ENCODE measurements around the gene VTI1A.

VTI1A gene

DNA sequence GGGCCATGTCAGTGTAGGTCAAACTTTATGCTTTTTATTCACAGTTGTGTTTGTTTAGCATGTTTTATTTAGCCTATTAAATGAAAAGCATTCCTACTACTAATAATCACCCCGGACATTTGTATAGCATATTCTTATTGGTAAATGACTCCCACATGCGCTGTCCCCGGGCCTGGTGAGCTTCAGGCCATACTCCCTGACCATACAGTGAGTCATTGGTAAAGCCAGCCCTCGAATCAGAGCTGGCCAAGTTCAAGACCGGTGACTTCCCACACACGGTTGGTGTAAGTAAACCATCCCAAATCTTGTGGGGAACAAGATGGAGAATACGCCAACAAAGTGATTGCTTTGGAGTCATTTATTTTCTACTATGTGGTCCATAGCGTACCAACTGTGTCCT lies 264.4 kb downstream of the VTI1A start:
- DNase-seq (ENCODE audit: insufficient read length, low spot score) (no peak), FAIRE-seq (no peak)
- TF ChIP-seq, protein P1, sequence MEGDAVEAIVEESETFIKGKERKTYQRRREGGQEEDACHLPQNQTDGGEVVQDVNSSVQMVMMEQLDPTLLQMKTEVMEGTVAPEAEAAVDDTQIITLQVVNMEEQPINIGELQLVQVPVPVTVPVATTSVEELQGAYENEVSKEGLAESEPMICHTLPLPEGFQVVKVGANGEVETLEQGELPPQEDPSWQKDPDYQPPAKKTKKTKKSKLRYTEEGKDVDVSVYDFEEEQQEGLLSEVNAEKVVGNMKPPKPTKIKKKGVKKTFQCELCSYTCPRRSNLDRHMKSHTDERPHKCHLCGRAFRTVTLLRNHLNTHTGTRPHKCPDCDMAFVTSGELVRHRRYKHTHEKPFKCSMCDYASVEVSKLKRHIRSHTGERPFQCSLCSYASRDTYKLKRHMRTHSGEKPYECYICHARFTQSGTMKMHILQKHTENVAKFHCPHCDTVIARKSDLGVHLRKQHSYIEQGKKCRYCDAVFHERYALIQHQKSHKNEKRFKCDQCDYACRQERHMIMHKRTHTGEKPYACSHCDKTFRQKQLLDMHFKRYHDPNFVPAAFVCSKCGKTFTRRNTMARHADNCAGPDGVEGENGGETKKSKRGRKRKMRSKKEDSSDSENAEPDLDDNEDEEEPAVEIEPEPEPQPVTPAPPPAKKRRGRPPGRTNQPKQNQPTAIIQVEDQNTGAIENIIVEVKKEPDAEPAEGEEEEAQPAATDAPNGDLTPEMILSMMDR (IDR thresholded peaks at IDR 0.05; ENCODE audit: insufficient read depth, missing control alignments): no peak

DNA sequence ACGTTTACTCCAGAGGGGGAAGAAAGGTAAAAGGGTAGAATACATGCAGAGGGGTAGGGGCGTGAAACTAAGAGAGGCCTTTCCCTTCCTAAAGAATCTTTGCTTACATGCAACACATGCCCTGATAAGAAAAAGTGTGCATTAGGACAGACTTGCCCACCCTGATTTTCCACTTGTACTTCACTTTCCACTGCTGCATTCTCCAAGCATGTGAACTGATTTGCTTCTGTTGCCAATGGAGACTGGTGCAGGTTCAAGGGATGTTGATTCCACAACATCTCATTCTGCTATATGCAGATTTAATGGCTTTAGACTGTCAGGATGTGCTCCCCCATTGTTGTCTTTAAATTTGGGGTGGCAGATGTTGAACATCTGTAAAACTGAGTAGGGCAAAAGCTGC lies 265.5 kb downstream of the VTI1A start:
- no peak for FAIRE-seq
- TF ChIP-seq, protein P1 (IDR thresholded peaks at IDR 0.05; ENCODE audit: insufficient read depth, missing control alignments): no peak
- no peak for DNase-seq (ENCODE audit: insufficient read length, low spot score)

DNA sequence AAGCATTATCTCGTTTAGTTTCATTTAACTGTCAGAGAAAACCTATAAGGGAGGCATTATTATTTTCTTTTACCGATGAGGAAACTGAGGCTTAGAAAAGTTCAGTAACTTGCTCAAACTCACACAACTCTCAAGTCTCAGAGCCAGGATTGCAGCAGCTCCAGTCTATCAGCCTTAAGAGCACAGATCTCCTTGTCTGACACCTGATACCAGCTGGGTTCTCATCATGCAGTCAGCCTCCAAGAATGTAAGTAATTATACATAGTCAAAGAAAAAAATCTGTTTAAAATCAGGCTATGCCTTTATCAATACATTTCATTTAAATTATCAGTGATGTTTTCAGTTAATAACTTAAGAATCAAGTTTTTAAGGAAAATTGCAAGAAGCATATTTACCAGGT lies 266.4 kb downstream of the VTI1A start:
- FAIRE-seq: no peak
- DNase-seq (ENCODE audit: insufficient read length, low spot score): no peak
- TF ChIP-seq, protein P1 (IDR thresholded peaks at IDR 0.05; ENCODE audit: insufficient read depth, missing control alignments): no peak

DNA sequence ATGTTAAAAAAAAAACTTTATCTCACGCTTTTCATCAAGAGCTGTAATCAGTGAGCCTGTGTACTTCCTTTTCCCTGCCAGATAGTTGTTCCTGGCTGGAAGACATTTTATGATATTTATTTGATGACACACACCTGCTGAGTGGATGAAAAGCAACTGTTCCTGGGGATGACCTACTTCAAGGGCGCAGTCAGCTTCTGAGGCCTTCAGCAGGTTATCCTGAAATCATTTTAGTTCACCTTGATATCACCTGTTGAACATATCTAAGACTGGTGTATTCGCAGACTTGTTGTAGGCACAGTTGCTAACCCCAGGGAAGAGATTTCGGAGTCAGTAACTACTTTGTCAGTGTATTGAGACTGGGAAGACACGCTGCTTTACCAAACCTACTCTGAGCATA lies 268.6 kb downstream of the VTI1A start:
- TF ChIP-seq, protein P1 (IDR thresholded peaks at IDR 0.05; ENCODE audit: insufficient read depth, missing control alignments): no peak
- DNase-seq (ENCODE audit: insufficient read length, low spot score) (no peak), FAIRE-seq (no peak)

DNA sequence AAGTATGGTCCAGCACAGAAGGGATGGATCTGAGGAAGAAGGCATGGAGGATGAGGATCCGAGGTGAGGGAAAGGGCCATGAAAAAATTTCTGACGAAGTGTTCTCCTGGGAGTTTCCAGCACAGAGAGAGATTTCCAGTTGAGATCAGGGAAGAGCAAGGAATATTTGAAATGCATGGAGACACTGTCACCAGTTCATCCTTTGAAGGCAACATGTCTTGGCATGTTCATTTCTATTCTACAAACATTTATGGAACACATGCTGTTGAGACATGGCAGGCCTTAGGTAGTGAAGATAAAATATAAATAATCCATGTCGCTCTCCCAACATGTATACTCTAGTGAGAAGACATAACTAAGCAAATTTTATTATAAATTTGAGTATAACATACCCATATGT lies 269.1 kb downstream of the VTI1A start:
- no peak for DNase-seq (ENCODE audit: insufficient read length, low spot score)
- TF ChIP-seq, protein P1 (IDR thresholded peaks at IDR 0.05; ENCODE audit: insufficient read depth, missing control alignments): no peak
- FAIRE-seq: no peak

DNA sequence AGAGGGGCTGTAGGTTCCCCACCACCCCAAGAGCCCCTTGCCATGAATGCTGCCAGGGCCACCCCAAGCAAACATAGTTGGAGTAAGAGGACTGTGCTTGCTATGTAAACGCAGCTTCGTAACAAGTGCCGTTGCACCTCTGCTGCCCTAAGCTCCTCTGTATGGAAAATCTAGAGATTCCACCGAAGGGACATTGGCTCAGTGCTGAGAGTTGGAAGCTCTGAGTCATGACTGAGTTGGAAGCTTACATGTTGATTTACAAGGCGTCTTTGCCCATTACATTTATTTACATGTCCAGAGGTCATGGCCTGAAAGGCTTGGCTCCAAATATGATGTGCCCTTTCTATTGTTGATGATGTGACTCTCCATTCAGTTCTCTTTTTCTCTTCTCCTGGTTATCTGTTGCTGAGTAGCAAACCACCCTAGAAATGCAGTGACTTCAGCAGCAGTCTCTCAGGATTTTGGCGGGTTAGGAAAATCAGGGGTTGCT lies 270.0 kb downstream of the VTI1A start:
- TF ChIP-seq, protein P1 (IDR thresholded peaks at IDR 0.05; ENCODE audit: insufficient read depth, missing control alignments): no peak
- DNase-seq (ENCODE audit: insufficient read length, low spot score) (no peak), FAIRE-seq (no peak)

DNA sequence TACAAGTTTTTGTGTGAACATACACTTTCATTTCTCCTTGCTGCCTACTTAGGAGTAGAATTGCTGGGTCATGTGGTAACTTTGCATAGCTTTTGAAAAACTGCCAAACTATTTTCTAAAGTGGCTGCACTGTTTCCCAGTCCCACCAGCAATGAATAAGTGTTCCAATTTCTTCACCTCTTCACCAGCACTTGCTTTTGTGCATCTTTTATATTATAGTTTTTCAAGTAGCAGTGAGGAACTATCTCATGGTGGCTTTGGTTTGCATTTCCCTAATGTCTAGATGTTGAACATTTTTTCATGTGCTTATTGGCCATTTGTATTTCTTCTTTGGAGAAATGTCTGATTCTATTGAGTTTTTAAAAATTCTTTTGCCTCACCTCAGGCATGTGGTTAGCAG lies 273.2 kb downstream of the VTI1A start:
- FAIRE-seq: no peak
- TF ChIP-seq, protein P1 (IDR thresholded peaks at IDR 0.05; ENCODE audit: insufficient read depth, missing control alignments): no peak

More for the DNA sequence above, 273.2 kb downstream of the VTI1A start:
- DNase-seq (ENCODE audit: insufficient read length, low spot score): no peak
